Esophagus muscularis mucosa (tissue), 4 donors: Measurements from ENCODE around the gene CDS2. TPM values are rescaled to one million over a fixed set of nuclear protein-coding genes. Genes with fewer than 3 reads are reported as not detected.

Experiments used
- DNase-seq: peaks from one replicate; pipeline ENCODE4 v3.0.0-alpha.2; 2017; ENCODE audit errors: extremely low spot score
- H3K27ac ChIP-seq, 4 donors: fragments of 200-600 bp; sonication (generic); replicated peaks in 1 of 4; 1 replicate in 3 of 4; 2 replicates in 1 of 4; pipeline ENCODE4 v1.5.1; 2016 to 2019; ENCODE audit warnings: mild to moderate bottlenecking in 1 of 4
- H3K27me3 ChIP-seq, 4 donors: fragments of 200-600 bp; sonication (generic); one replicate each; pipeline versions ENCODE4 v1.5.1 to v1.6.0; 2016 to 2019
- H3K36me3 ChIP-seq, 4 donors: fragments of 200-600 bp; sonication (generic); one replicate each; pipeline ENCODE4 v1.5.1; 2016 to 2019
- H3K4me1 ChIP-seq, 4 donors: fragments of 200-600 bp; sonication (generic); one replicate each; pipeline ENCODE4 v1.5.1; 2016 to 2019
- H3K4me3 ChIP-seq, 4 donors: fragments of 200-600 bp; sonication (generic); 1 replicate in 2 of 4; 2 replicates in 2 of 4; pipeline ENCODE4 v1.5.1; 2016 to 2019; ENCODE audit warnings: mild to moderate bottlenecking in 4 of 4, moderate library complexity in 1 of 4
- H3K9me3 ChIP-seq, 4 donors: fragments of 200-600 bp; sonication (generic); 1 replicate in 3 of 4; 2 replicates in 1 of 4; pipeline ENCODE4 v1.5.1; 2016 to 2019
- EP300 ChIP-seq: sonication (generic); formaldehyde crosslinking; IDR thresholded peaks from one replicate; pipeline ENCODE4 v1.6.1; 2017; ENCODE audit warnings: antibody characterized with exemption
- POLR2A ChIP-seq: fragments of 450-650 bp; IDR thresholded peaks from one replicate; pipeline ENCODE4 v1.6.1; 2017; ENCODE audit warnings: antibody characterized with exemption, moderate library complexity, mild to moderate bottlenecking, low read depth
- POLR2AphosphoS5 ChIP-seq, 2 donors: sonication (generic); formaldehyde crosslinking; IDR thresholded peaks; one replicate each; pipeline ENCODE4 v1.6.1; 2017; ENCODE audit warnings: antibody characterized with exemption in 2 of 2
- WGBS: methylation state at CpG from one replicate; pipeline ENCODE4 v1.1.5; 2018; 5-methylcytosine and 5-hydroxymethylcytosine counted together
- intact Hi-C: fragments of 100-400 bp; cut with DNase I; formaldehyde crosslinking; loops from one replicate; pipeline ENCODE4 v1.15.1; 2023
- total RNA-seq, 4 donors: library from RNA; depleted of rRNA; stranded (reverse); fragments of >200 nt; gene quantifications; one replicate each; pipeline versions ENCODE4 v1.1.0 to v1.2.1, GENCODE V29; 2016
- TF ChIP-seq, protein P1 (sequence below), 3 experiments: fragments of 200-600 bp in 2 of 3; fragments of 450-650 bp in 1 of 3; sonication (generic) in 2 of 3; IDR thresholded peaks; one replicate each; pipeline ENCODE4 v1.5.1; 2017 to 2019; ENCODE audit warnings: antibody characterized with exemption in 3 of 3, mild to moderate bottlenecking in 2 of 3, moderate library complexity in 1 of 3

Gene CDS2
- total RNA-seq, 4 donors from 2014 or later = 54.8 to 83.1 (median 69.7) TPM

- intact Hi-C loops = loop anchor here (5.0 kb wide), 1 partner anchor 142 kb away; no protein-coding TSS in a partner anchor
- H3K4me3 ChIP-seq = no peak overlapping the region
- TF ChIP-seq, protein P1, sequence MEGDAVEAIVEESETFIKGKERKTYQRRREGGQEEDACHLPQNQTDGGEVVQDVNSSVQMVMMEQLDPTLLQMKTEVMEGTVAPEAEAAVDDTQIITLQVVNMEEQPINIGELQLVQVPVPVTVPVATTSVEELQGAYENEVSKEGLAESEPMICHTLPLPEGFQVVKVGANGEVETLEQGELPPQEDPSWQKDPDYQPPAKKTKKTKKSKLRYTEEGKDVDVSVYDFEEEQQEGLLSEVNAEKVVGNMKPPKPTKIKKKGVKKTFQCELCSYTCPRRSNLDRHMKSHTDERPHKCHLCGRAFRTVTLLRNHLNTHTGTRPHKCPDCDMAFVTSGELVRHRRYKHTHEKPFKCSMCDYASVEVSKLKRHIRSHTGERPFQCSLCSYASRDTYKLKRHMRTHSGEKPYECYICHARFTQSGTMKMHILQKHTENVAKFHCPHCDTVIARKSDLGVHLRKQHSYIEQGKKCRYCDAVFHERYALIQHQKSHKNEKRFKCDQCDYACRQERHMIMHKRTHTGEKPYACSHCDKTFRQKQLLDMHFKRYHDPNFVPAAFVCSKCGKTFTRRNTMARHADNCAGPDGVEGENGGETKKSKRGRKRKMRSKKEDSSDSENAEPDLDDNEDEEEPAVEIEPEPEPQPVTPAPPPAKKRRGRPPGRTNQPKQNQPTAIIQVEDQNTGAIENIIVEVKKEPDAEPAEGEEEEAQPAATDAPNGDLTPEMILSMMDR (IDR thresholded peaks at IDR 0.05) = no peak
- no peak for TF ChIP-seq POLR2AphosphoS5 (IDR thresholded peaks at IDR 0.05)
- no peaks in the 10 kb centered on the region for H3K9me3 ChIP-seq
- H3K4me1 ChIP-seq = peaks cover 0 to 11% (median 0%) of the 10 kb centered on the region in 4 donors
- no peaks in the 10 kb centered on the region for H3K27me3 ChIP-seq
- H3K27ac ChIP-seq = no peak overlapping the region
- no peak for DNase-seq
- H3K36me3 ChIP-seq = peaks cover 34 to 99% (median 84%) of the 10 kb centered on the region in 4 donors
- WGBS = 100% methylated on average over 2 of the region's 2 CpGs
Observed at GRCh38 chr20:5104479-5104878, 22.3 kb upstream of the CDS2 start.

DNA sequence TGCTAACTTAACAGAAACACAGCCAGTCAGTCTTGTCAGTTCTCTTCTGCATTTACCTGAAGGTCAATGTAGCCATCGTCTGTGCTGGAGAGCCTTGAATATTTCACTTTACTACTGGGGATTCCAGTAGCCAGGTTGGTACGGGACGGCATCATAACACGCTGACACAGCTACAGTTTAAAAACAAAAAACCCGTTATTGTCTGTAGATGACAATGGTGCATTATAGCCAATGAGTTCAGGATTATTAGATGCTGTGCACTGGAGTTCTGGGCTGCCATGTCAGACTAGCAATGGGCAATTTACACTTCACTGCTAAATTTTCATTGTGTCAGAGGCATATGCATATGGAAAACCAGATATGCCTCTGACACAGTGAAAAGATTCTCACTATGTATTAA lies 17.5 kb upstream of the CDS2 start:
- intact Hi-C loops = no loop called here
- H3K9me3 ChIP-seq = no peaks in the 10 kb centered on the region
- no peaks in the 10 kb centered on the region for H3K27me3 ChIP-seq
- H3K27ac ChIP-seq = no peak overlapping the region
- H3K4me1 ChIP-seq = peaks cover 14 to 23% (median 16%) of the 10 kb centered on the region in 4 donors
- 86% methylated on average over 5 of the region's 5 CpGs for WGBS
- H3K36me3 ChIP-seq = peaks cover 23 to 73% (median 65%) of the 10 kb centered on the region in 4 donors
- no peak overlapping the region for H3K4me3 ChIP-seq
- no peak for DNase-seq
- TF ChIP-seq, protein P1 (IDR thresholded peaks at IDR 0.05) = no peak
- TF ChIP-seq POLR2AphosphoS5 (IDR thresholded peaks at IDR 0.05) = no peak
- no peak for TF ChIP-seq POLR2A
- no peak for TF ChIP-seq EP300

DNA sequence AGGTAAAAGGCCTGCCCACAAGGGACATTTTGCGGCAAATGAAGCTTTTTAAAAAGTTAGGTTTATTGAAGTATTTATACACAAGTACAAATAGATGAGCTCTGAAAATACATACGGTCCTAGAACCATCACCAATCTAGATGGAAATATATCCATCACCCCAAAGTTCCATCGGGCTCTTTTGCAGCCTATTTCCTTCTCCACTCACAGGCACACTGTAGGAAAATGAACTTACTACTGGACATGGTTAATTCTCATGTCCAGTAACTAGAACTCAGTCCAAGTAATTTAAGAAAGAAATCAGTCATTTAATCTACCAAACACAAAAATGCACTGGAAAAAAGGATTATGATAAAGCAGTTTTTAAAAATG lies 13.2 kb upstream of the CDS2 start:
- peak overlapping the region; percentile 65 to 96 (median 82) for H3K4me3 ChIP-seq
- peaks cover 19 to 30% (median 25%) of the 10 kb centered on the region in 4 donors for H3K4me1 ChIP-seq
- WGBS = 40% methylated on average over 3 of the region's 3 CpGs
- H3K27ac ChIP-seq = peak overlapping the region; percentile 91 to 97 (median 94)
- TF ChIP-seq EP300 (no peak), POLR2A (no peak)
- no peaks in the 10 kb centered on the region for H3K27me3 ChIP-seq
- peaks cover 5 to 67% (median 44%) of the 10 kb centered on the region in 4 donors for H3K36me3 ChIP-seq
- no peak for DNase-seq
- no peaks in the 10 kb centered on the region for H3K9me3 ChIP-seq
- intact Hi-C loops = no loop called here

DNA sequence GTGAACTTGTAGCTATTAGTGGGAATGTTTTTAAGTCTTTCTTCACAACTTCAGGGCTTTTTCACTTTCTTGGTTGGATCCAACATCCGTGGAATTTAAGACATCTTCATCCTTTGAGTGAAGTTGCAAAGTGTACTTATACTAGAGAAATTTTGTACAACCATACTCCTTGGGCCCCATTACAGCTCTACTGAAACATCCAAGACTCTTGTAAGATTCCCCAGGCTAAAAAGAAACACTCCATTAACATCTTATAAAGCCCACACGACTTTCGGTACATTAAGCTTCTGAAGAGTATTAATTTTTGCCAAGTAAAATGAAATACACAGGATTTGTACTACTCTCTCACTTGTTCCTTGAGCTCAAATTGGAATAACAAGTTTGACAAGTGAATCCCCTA lies 12.4 kb upstream of the CDS2 start:
- DNase-seq = no peak
- 88% methylated on average over 3 of the region's 3 CpGs for WGBS
- no peak overlapping the region for H3K4me3 ChIP-seq
- H3K27me3 ChIP-seq = no peaks in the 10 kb centered on the region
- peaks cover 5 to 59% (median 36%) of the 10 kb centered on the region in 4 donors for H3K36me3 ChIP-seq
- no peaks in the 10 kb centered on the region for H3K9me3 ChIP-seq
- no peak for TF ChIP-seq POLR2AphosphoS5 (IDR thresholded peaks at IDR 0.05)
- peaks cover 24 to 37% (median 32%) of the 10 kb centered on the region in 4 donors for H3K4me1 ChIP-seq
- intact Hi-C loops = no loop called here
- no peak overlapping the region for H3K27ac ChIP-seq

GRCh38 chr20:5116875-5117274 lies 9.9 kb upstream of the CDS2 start:
- peaks cover 5 to 40% (median 23%) of the 10 kb centered on the region in 4 donors for H3K36me3 ChIP-seq
- no peak for DNase-seq
- H3K27ac ChIP-seq = no peak overlapping the region
- 83% methylated on average over 3 of the region's 3 CpGs for WGBS
- intact Hi-C loops = no loop called here
- no peak for TF ChIP-seq EP300
- TF ChIP-seq POLR2A = no peak
- no peak for TF ChIP-seq POLR2AphosphoS5 (IDR thresholded peaks at IDR 0.05)
- TF ChIP-seq, protein P1 (IDR thresholded peaks at IDR 0.05) = no peak
- peaks cover 25 to 35% (median 33%) of the 10 kb centered on the region in 4 donors for H3K4me1 ChIP-seq
- H3K4me3 ChIP-seq = no peak overlapping the region
- no peaks in the 10 kb centered on the region for H3K27me3 ChIP-seq
- H3K9me3 ChIP-seq = no peaks in the 10 kb centered on the region
